Glutamatergic neuron (in vitro differentiated cells): ENCODE measurements around the gene CRTAC1. TPM values are rescaled to one million over a fixed set of nuclear protein-coding genes. Genes with fewer than 3 reads are reported as not detected.

Experiments used
- DNase-seq: peaks from one replicate; pipeline ENCODE4 v3.0.0; 2022
- H3K27ac Mint-ChIP-seq: one replicate; pipeline ENCODE4 v1.8.0; 2020; ENCODE audit warnings: mild to moderate bottlenecking, mixed read lengths, inconsistent platforms; ENCODE audit not compliant: unreplicated experiment
- H3K27me3 Mint-ChIP-seq: one replicate; pipeline ENCODE4 v1.8.0; 2020; ENCODE audit warnings: mild to moderate bottlenecking, moderate library complexity, mixed read lengths, inconsistent platforms; ENCODE audit not compliant: unreplicated experiment
- H3K36me3 Mint-ChIP-seq: one replicate; pipeline ENCODE4 v1.8.0; 2020; ENCODE audit warnings: mild to moderate bottlenecking, mixed read lengths, inconsistent platforms; ENCODE audit not compliant: unreplicated experiment
- H3K4me1 Mint-ChIP-seq: one replicate; pipeline ENCODE4 v1.8.0; 2020; ENCODE audit warnings: mild to moderate bottlenecking, low read depth, mixed read lengths, inconsistent platforms; ENCODE audit not compliant: unreplicated experiment
- H3K4me3 Mint-ChIP-seq: one replicate; pipeline ENCODE4 v1.8.0; 2020; ENCODE audit warnings: mild to moderate bottlenecking, mixed read lengths, inconsistent platforms; ENCODE audit not compliant: unreplicated experiment
- H3K9me3 Mint-ChIP-seq: one replicate; pipeline ENCODE4 v1.8.0; 2020; ENCODE audit warnings: mild to moderate bottlenecking, moderate library complexity, mixed read lengths, inconsistent platforms; ENCODE audit not compliant: unreplicated experiment
- total RNA-seq: library from RNA; stranded (reverse); fragmentation: NEBNext Ultra II Directional; extraction: Animal tissue kit (Norgen Biotek cat#: 25700); gene quantifications from one replicate; pipeline ENCODE4 v1.2.1, GENCODE V29; 2021; ENCODE audit not compliant: unreplicated experiment
- TF ChIP-seq, protein P1 (sequence below): fragments of 200-600 bp; sonication (generic); IDR thresholded peaks from one replicate; pipeline ENCODE4 v1.5.0; 2021; ENCODE audit not compliant: partially characterized antibody, unreplicated experiment

CRTAC1 gene
- total RNA-seq, 1 donor from 2014 or later, result 2.5 TPM

DNA sequence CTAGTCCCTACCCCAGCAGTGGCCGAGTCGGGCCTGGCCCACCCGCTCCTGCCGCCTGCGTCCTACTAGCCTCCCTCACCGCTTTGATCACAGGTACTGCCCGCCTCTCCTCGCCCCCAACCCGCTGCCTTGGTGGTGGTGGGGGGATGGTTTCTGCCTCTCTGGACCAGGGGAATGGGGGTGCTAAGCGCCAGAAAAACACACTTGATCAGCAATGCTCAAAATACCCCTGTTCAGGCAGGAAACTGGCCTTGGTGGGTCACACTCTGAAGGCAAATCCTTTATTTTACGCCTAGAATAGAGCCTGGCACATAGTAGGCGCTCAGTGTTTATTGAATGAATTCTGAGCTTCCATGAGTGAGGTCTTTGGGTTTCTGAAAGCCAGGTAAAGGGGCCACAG lies 1.0 kb upstream of the CRTAC1 start:
- peak overlapping the region; percentile 63 for H3K4me3 Mint-ChIP-seq
- no peaks in the 10 kb centered on the region for H3K36me3 Mint-ChIP-seq
- DNase-seq, result no peak
- no peak overlapping the region for H3K27ac Mint-ChIP-seq
- TF ChIP-seq, protein P1, sequence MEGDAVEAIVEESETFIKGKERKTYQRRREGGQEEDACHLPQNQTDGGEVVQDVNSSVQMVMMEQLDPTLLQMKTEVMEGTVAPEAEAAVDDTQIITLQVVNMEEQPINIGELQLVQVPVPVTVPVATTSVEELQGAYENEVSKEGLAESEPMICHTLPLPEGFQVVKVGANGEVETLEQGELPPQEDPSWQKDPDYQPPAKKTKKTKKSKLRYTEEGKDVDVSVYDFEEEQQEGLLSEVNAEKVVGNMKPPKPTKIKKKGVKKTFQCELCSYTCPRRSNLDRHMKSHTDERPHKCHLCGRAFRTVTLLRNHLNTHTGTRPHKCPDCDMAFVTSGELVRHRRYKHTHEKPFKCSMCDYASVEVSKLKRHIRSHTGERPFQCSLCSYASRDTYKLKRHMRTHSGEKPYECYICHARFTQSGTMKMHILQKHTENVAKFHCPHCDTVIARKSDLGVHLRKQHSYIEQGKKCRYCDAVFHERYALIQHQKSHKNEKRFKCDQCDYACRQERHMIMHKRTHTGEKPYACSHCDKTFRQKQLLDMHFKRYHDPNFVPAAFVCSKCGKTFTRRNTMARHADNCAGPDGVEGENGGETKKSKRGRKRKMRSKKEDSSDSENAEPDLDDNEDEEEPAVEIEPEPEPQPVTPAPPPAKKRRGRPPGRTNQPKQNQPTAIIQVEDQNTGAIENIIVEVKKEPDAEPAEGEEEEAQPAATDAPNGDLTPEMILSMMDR, result no peak
- peaks cover 10% of the 10 kb centered on the region for H3K4me1 Mint-ChIP-seq
- peaks cover 25% of the 10 kb centered on the region for H3K27me3 Mint-ChIP-seq
- peaks cover 3% of the 10 kb centered on the region for H3K9me3 Mint-ChIP-seq

DNA sequence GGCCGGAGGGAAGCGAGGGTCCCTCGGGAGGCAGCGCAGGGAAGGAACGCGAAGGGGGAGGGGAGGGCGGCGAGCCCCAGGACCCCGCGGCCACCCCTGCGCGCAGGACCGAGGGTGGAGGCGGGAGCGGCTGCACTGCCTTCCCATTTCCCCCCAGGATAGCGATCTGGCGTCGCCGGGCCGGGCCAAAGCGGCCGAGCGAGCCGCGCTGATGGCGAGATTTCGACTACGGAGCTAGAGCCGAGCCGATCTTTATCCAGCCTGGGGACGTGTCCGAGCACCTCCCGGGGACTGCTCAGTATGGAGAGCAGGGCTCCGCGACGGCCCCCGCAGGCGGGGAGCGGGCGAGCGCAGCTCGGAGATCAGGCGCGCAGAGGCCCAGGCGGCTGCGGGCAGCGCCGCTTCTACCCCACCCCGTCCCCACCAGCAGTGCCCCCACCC lies 590 bp upstream of the CRTAC1 start:
- no peak overlapping the region for H3K27ac Mint-ChIP-seq
- TF ChIP-seq, protein P1, result no peak
- H3K36me3 Mint-ChIP-seq, result no peaks in the 10 kb centered on the region
- H3K9me3 Mint-ChIP-seq, result peaks cover 3% of the 10 kb centered on the region
- peaks cover 25% of the 10 kb centered on the region for H3K27me3 Mint-ChIP-seq
- H3K4me1 Mint-ChIP-seq, result peaks cover 11% of the 10 kb centered on the region
- H3K4me3 Mint-ChIP-seq, result no peak overlapping the region
- DNase-seq, result peak; percentile 71

DNA sequence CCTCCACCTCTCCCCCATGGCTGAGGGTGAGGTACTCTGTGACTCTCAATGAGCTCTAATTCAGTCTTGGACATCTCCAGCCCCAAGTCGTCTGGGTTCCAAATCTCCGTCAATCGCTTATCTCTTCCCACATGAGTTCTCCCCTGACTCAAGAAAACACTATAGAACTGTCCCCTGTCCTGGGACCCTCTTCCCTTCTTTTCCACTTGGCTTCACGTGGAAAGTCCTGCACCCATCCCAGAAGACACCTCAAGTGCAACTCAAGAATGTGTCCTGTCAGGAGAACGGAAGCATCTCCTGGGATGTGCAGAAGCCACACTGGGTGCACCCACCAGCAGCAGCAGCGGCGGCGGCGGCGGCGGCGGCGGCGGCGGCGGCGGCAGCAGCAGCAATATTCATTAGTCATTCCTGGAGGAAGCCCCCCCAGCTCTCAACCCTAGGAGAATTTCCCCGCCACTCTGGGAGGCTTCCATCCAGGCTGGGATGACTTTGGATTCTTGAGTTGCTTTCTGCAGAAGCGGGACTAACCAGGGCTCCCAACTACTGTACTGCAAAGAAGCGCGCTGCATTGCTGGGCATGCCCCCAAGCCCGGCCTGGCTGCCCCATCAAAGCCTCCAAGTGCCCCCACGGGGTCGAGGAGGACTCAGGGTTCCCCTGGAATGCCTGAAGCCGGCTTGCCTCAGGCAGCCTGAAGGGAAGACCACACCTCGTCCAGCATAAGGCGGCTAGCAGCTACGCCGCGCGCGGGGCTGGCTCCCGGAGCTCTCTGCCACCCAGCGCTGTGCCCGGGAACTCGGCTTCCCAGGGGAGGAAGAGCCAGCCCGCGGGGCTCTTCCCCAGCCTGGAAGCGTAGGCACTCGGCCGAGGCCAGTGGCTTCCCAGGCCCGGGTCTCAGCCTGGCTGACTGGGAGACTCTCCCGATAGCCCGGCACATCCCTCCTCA lies 1.0 kb downstream of the CRTAC1 start:
- Mint-ChIP-seq H3K27me3 (peaks cover 18% of the 10 kb centered on the region), H3K4me3 (peak overlapping the region; percentile 72), H3K4me1 (peaks cover 17% of the 10 kb centered on the region), H3K9me3 (peaks cover 3% of the 10 kb centered on the region), H3K36me3 (peaks cover 4% of the 10 kb centered on the region), H3K27ac (no peak overlapping the region)
- peak; percentile 43 for DNase-seq
- TF ChIP-seq, protein P1, result peak; percentile 16

DNA sequence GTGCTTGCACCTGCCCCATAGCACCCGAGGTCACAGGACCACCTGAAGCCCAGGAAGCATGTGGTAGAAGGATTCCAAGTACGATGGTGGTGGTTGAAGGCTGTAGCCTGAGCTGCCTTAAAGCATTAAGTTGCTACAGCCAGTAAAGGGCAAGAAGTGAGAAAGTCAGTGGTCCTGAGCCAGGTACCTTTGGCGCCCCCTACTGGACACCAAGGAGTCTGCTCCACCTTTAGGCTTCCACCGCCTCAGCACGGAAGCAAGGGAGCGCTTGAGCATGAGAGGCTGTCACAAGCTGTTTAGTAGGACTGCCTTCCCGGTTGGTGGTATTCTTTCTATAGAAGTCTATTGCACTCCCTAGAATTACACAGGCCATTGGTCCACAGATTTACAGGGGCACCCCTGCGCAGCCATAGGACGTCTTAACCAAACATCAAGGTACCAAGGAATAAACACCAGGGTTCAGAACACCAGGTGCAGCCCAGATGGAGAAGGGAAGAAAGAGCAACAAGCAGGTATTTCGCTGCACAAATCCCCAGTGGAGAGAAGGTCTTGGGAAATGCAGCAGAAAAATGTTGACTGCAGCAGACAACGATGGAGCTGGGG lies 2.2 kb downstream of the CRTAC1 start:
- Mint-ChIP-seq H3K27me3 (peaks cover 18% of the 10 kb centered on the region), H3K9me3 (peaks cover 3% of the 10 kb centered on the region), H3K4me1 (peaks cover 16% of the 10 kb centered on the region), H3K27ac (no peak overlapping the region), H3K4me3 (no peak overlapping the region), H3K36me3 (peaks cover 4% of the 10 kb centered on the region)
- TF ChIP-seq, protein P1, result peak; percentile 97
- peak; percentile 82 for DNase-seq
